ENCODE measurements around the gene DYNLT4. TPM values are rescaled to one million over a fixed set of nuclear protein-coding genes. Genes with fewer than 3 reads are reported as not detected.
"Not testable (repeated sequence)": the region's sequence is repeated elsewhere in the genome, so short reads cannot be mapped to it uniquely, and the experiment has no call there.

DYNLT4 gene
- total RNA-seq, 6 experiments from 2014 or later, result 0.46 TPM; not detected in 5

GRCh38 chr1:44775078-44775929 is 31.8 kb downstream of the DYNLT4 start, which contains the start of gene RPS8:
Gene RPS8, plus strand, starts transcription at chr1:44775540. Its CDS starts 57 bp downstream, at chr1:44775597.
- H3K27ac Mint-ChIP-seq, result peak within 1 kb of the TSS; percentile 97
- H3K4me3 Mint-ChIP-seq, result peak within 1 kb of the TSS; percentile 93
- TF ChIP-seq, protein P1, sequence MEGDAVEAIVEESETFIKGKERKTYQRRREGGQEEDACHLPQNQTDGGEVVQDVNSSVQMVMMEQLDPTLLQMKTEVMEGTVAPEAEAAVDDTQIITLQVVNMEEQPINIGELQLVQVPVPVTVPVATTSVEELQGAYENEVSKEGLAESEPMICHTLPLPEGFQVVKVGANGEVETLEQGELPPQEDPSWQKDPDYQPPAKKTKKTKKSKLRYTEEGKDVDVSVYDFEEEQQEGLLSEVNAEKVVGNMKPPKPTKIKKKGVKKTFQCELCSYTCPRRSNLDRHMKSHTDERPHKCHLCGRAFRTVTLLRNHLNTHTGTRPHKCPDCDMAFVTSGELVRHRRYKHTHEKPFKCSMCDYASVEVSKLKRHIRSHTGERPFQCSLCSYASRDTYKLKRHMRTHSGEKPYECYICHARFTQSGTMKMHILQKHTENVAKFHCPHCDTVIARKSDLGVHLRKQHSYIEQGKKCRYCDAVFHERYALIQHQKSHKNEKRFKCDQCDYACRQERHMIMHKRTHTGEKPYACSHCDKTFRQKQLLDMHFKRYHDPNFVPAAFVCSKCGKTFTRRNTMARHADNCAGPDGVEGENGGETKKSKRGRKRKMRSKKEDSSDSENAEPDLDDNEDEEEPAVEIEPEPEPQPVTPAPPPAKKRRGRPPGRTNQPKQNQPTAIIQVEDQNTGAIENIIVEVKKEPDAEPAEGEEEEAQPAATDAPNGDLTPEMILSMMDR (IDR thresholded peaks at IDR 0.05), result no peak
- H3K4me1 Mint-ChIP-seq (ENCODE audit: low read depth), result peaks cover 34% of the 10 kb centered on the region
- H3K9me3 Mint-ChIP-seq, result no peaks in the 10 kb centered on the region
- H3K27me3 Mint-ChIP-seq (ENCODE audit: insufficient read depth), result peaks cover 9% of the 10 kb centered on the region
- DNase-seq, result peak; percentile 87
- peaks cover 44% of the 10 kb centered on the region for H3K36me3 Mint-ChIP-seq (ENCODE audit: low read depth)

DNA sequence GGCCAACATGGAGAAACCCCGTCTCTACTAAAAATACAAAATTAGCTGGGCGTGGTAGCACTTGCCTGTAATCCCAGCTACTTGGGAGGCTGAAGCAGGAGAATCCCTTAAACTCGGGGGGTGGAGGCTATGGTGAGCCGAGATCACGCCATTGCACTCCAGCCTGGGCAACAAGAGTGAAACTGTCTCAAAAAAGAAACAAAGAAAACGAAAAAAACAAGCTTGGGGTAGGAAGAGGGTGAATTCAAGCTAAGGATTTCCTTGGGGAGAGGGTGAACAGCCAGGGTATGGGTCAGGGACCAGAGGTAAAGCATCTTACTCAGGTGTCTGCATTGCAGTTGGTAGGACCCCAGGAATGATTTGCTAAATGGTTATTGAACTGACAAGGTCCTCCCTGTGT is 40.7 kb downstream of the DYNLT4 start:
- not testable (repeated sequence) for H3K9me3 Mint-ChIP-seq; H3K4me1 Mint-ChIP-seq (ENCODE audit: low read depth); H3K4me3 Mint-ChIP-seq; DNase-seq; H3K27me3 Mint-ChIP-seq (ENCODE audit: insufficient read depth); H3K27ac Mint-ChIP-seq
- peaks cover 19% of the 10 kb centered on the region; the same call in 1 of the 2 replicates for H3K36me3 Mint-ChIP-seq (ENCODE audit: low read depth)

- TF ChIP-seq, protein P1 (IDR thresholded peaks at IDR 0.05), result no peak
- H3K4me3 Mint-ChIP-seq, result no peak overlapping the region
- no peaks in the 10 kb centered on the region for H3K4me1 Mint-ChIP-seq (ENCODE audit: low read depth)
- no peak for DNase-seq
- H3K27ac Mint-ChIP-seq, result no peak overlapping the region
- H3K36me3 Mint-ChIP-seq (ENCODE audit: low read depth), result peaks cover 22% of the 10 kb centered on the region; the same call in 1 of the 2 replicates
- no peaks in the 10 kb centered on the region for H3K27me3 Mint-ChIP-seq (ENCODE audit: insufficient read depth)
- no peaks in the 10 kb centered on the region for H3K9me3 Mint-ChIP-seq
Measured at GRCh38 chr1:44760876-44761275, 46.3 kb downstream of the DYNLT4 start.

- no peak overlapping the region for H3K4me3 Mint-ChIP-seq
- no peaks in the 10 kb centered on the region for H3K27me3 Mint-ChIP-seq (ENCODE audit: insufficient read depth)
- no peak for DNase-seq
- TF ChIP-seq, protein P1 (IDR thresholded peaks at IDR 0.05), result no peak
- H3K27ac Mint-ChIP-seq, result no peak overlapping the region
- no peaks in the 10 kb centered on the region for H3K9me3 Mint-ChIP-seq
- peaks cover 27% of the 10 kb centered on the region; the same call in 1 of the 2 replicates for H3K36me3 Mint-ChIP-seq (ENCODE audit: low read depth)
- no peaks in the 10 kb centered on the region for H3K4me1 Mint-ChIP-seq (ENCODE audit: low read depth)
Measured at GRCh38 chr1:44759077-44759476, 48.1 kb downstream of the DYNLT4 start.

DNA sequence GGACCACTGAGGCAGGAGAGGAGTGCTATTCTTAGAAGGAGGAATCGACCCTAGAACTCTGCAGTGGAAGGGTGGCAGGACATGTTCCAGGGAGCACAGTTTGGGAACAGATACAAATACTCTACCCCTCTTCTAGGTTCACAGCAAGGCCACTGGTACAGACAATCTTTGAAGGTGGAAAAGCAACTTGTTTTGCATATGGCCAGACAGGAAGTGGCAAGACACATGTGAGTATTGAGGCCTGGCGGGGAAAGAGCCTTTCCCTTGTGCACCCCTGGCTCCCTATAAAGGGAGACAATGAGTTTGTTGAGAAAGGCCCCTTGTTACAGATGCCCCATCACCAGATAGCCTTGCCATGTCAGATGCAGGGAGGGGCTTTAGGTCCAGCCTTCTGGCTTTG is 49.7 kb downstream of the DYNLT4 start:
- H3K4me3 Mint-ChIP-seq, result no peak overlapping the region
- TF ChIP-seq, protein P1 (IDR thresholded peaks at IDR 0.05), result no peak
- H3K4me1 Mint-ChIP-seq (ENCODE audit: low read depth), result no peaks in the 10 kb centered on the region
- H3K36me3 Mint-ChIP-seq (ENCODE audit: low read depth), result peaks cover 16% of the 10 kb centered on the region; the same call in 1 of the 2 replicates
- no peak for DNase-seq
- no peaks in the 10 kb centered on the region for H3K27me3 Mint-ChIP-seq (ENCODE audit: insufficient read depth)
- H3K9me3 Mint-ChIP-seq, result no peaks in the 10 kb centered on the region
- H3K27ac Mint-ChIP-seq, result no peak overlapping the region

Other genes with a start within 250 kb of the DYNLT4 start
- 1 to 10 TPM; 3.2 to 5.0 (median 4.4) TPM for gene TMEM53, start 132.9 kb downstream of the DYNLT4 start, total RNA-seq (2021; fragmentation: NEBNext Ultra II Directional; extraction: Animal tissue kit (Norgen Biotek cat#: 25700))
- gene ARMH1, start 132.6 kb downstream of the DYNLT4 start, total RNA-seq (2021; fragmentation: NEBNext Ultra II Directional; extraction: Animal tissue kit (Norgen Biotek cat#: 25700)), result under 1 TPM in 4 of 6 experiments, not detected in 2; 0.14 to 0.41 (median 0.32) TPM
- not detected for gene RNU5D-1, start 76.2 kb downstream of the DYNLT4 start, total RNA-seq (2021; fragmentation: NEBNext Ultra II Directional; extraction: Animal tissue kit (Norgen Biotek cat#: 25700))
- gene KIF2C, start 67.5 kb downstream of the DYNLT4 start, total RNA-seq (2021; fragmentation: NEBNext Ultra II Directional; extraction: Animal tissue kit (Norgen Biotek cat#: 25700)), result 10 to 100 TPM; 15.6 to 48.5 (median 43.3) TPM
- gene RPS8, start 31.8 kb downstream of the DYNLT4 start, total RNA-seq (2021; fragmentation: NEBNext Ultra II Directional; extraction: Animal tissue kit (Norgen Biotek cat#: 25700)), result 1,000 to 10,000 TPM; 1,518 to 1,745 (median 1,633) TPM
- under 1 TPM; 0.09 to 0.23 (median 0.12) TPM for gene BEST4, start 19.2 kb downstream of the DYNLT4 start, total RNA-seq (2021; fragmentation: NEBNext Ultra II Directional; extraction: Animal tissue kit (Norgen Biotek cat#: 25700))
- gene PLK3, start 7.0 kb downstream of the DYNLT4 start, total RNA-seq (2021; fragmentation: NEBNext Ultra II Directional; extraction: Animal tissue kit (Norgen Biotek cat#: 25700)), result 10 to 100 TPM; 37.1 to 44.6 (median 39.2) TPM
- gene BTBD19, start 1.2 kb upstream of the DYNLT4 start, total RNA-seq (2021; fragmentation: NEBNext Ultra II Directional; extraction: Animal tissue kit (Norgen Biotek cat#: 25700)), result 10 to 100 TPM; 12.2 to 21.4 (median 13.9) TPM
- under 1 TPM; 0.37 to 0.81 (median 0.61) TPM for gene PTCH2, start 35.9 kb upstream of the DYNLT4 start, total RNA-seq (2021; fragmentation: NEBNext Ultra II Directional; extraction: Animal tissue kit (Norgen Biotek cat#: 25700))
- gene EIF2B3, start 179.2 kb upstream of the DYNLT4 start, total RNA-seq (2021; fragmentation: NEBNext Ultra II Directional; extraction: Animal tissue kit (Norgen Biotek cat#: 25700)), result 10 to 100 TPM; 39.2 to 45.5 (median 44.1) TPM
- gene HECTD3, start 204.0 kb upstream of the DYNLT4 start, total RNA-seq (2021; fragmentation: NEBNext Ultra II Directional; extraction: Animal tissue kit (Norgen Biotek cat#: 25700)), result 10 to 100 TPM; 27.8 to 33.3 (median 31.5) TPM
- 100 to 1,000 TPM; 121 to 137 (median 128) TPM for gene UROD, start 204.9 kb upstream of the DYNLT4 start, total RNA-seq (2021; fragmentation: NEBNext Ultra II Directional; extraction: Animal tissue kit (Norgen Biotek cat#: 25700))

Data from HFFc6 (cell line).